Activated CD8-positive, alpha-beta memory T cell treated with anti-CD3 and anti-CD28 coated beads, Interleukin-2, amount 50 U/mL, for 24 hours (primary cell): Measurements from ENCODE around the gene SLC22A3.
"Not testable (repeated sequence)": the region's sequence is repeated elsewhere in the genome, so short reads cannot be mapped to it uniquely, and the experiment has no call there.

Source experiments
- DNase-seq: peaks from one replicate; pipeline ENCODE4 v3.0.0-alpha.2; 2020; ENCODE audit errors: extremely low read depth

SLC22A3 gene

DNA sequence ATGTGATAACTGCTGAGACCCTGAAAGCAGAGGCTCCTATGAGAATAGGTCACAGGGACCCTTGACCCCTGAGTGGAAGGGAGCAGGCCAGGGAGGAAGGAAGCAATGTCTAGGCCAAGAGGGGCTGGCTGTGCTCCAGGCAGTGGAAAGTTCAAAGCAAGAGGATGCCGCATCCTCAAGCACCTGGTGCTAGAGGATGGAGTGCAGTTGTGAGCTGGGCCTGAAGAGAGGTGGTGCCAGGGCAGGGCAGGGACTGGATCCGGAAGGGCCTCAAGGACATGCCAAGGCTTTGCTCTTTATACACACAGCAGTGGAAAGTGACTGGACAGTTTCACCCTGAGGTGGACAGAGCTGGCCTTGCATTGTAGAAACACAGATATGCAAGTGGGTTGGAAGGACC, 97.0 kb downstream of the SLC22A3 start:
- no peak for DNase-seq

DNA sequence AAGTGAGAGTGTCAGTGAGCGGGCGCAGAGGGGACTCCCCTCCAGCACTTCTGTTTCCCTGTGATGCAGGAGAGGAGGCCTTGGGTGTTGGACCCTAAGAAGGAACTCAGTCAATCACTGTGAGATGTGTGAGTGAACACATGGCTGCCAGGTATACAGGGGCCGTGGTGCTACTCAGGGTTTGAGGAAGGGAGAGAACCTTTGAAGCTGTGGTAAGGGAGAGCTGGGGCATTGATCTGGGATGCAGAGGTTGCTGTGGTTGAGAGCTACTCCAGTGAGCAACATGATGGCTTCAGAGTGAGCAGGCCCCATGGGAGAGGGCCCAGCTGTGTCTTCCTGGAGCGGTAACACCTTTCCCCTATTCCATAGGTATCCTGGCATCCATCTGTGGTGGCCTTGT, 99.2 kb downstream of the SLC22A3 start:
- DNase-seq = no peak

DNA sequence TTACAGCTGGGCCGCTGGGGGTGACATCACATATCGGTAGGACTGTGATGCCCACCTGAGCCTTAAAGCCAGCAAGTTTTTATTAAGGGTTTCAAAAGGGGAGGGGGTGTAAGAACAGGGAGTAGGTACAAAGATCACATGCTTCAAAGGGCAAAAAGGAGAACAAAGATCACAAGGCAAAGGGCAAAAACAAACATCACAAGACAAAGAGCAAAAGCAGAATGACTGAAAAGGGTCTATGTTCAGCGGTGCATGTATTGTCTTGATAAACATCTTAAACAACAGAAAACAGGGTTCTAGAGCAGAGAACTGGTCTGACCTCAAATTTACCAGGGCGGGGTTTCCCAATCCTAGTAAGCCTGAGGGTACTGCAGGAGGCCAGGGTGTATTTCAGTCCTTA, 101.6 kb downstream of the SLC22A3 start:
- not testable (repeated sequence) for DNase-seq

DNA sequence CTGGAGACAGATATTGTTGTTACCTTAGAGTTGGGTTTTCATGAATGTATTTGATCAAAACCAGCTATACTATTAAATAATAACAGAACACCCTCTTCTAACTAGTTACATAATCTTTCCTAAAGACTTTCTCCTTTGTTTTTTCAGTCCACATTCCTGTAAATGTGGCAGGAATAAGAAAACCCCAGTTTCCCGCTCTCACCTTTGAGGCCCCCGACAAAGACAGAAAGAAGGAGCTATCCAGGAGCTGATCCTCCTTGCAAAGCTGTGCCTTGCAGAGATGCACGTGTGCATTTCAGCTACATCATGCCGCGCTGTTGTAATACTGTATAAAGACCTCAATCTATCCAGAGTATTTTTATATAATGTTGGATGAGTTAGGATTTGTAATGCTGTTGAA, 102.7 kb downstream of the SLC22A3 start:
- DNase-seq = no peak

- no peak for DNase-seq
These were observed 106.1 kb downstream of the SLC22A3 start for GRCh38 chr6:160454303-160454702.

- no peak for DNase-seq
These were observed 106.9 kb downstream of the SLC22A3 start for GRCh38 chr6:160455081-160455480.

DNA sequence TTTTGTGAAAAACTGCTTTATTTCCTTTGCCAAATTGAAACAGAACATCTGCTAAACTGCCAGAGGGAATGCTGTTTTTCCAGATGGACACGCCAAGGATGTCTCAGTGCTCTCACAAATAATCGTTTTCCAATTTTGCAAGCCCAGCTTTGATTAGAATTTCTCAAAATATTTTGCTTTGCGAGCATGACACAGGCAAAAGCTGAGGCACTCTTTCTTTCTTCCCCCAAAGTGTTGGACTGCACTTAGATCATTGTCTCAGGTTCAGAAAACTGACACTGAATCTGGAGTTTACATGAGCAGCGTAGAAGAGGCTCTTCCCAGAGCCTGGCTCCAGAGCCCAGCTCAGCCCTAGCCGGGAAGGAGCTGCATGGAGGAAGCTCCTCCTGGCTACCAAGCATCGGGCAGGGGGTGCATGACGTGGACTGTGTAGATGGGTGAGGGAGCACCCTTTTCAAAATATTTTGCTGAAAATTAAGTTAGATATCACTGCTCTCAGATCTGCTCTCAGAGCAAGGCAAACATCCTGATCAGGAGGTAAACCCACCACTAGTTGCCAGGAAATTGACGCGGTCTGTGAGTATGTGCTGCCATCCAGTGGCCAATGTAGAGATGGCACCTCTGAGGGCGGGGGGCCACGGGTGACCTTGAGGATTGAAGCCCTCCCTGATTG, 107.5 kb downstream of the SLC22A3 start:
- peak; percentile 36 for DNase-seq

GRCh38 chr6:160456214-160456546, 108.0 kb downstream of the SLC22A3 start:
- no peak for DNase-seq

DNA sequence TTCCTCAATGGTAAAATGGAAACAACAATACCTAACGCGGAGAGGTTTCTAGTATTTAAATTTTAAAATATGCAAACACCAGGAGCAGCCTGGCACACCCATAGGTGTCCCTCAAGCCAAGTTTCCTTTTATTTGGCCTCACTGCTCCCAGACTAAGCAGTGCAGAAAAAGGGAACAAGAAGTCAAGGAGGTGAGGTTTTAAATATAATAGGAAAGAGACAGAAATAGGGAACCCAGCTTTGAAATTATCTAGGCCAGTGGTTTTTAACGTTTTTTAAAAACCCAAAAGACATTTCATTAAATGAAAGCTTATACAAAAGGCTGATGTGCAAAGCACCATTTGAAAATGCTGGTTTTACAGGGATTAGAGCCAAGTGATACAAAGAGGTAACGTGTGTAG, 109.6 kb downstream of the SLC22A3 start:
- no peak for DNase-seq

DNA sequence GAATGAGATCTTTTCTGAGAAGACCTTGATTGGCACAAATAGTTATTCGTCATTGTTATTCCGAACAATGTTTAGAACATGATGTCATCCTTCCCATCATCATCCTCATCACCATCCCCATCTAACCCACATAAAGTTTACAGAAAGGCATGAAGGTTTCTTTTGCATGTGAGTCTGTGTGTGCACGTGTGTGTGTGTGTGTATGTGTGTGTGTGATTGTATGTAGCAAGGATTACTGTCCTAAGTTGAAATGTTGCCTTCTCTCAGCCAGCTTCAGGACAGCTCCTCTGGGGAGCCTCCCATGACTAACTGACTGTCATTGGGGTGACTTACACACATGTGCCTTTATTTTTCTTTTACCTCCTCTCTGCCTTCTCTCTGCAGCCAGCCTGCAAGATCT, 113.5 kb downstream of the SLC22A3 start:
- DNase-seq = no peak

DNA sequence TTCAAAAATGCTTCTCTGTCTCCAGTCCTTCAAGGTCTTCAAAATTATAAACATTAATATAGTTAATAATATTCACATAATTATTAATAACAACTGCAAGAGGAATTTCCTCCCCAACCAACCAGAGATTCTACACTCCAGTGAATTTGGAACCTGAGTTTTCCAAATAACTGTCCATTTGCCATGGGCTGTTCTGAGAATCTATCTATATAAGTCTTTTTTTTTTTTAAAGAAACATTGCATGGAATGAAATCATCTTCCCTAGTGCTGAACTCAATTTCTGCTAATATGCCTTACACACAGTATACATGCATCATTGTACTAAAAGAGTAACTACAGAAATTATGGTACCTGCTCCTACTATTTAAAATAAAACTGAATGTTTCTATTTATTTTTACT, 113.9 kb downstream of the SLC22A3 start:
- DNase-seq = no peak

DNA sequence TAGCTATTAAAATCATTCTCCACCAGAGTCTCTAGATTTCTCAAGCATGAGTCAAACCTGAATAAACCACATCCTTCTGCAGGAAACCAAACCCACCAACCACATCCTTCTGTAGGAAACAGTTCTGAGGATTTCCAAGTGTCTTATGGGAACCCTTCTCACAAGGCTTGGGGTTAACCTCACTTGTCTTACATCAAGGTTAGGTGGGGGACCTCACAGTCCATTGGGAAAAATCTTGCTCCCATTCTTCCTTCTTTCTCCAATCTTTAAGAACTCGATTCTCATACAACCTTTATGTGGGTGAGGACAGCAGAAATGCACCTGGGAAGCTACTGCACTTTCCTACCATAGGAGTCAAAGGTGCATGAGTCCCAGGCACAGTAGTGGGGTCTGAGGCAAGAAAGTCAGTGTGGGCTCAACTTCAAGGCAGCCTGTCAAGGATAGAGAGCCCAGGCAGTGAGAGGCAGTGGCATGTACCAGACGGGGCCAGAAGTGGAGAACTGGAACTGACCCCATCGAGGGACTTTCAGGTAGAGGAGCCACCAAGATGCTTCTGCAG, 114.5 kb downstream of the SLC22A3 start:
- DNase-seq = peak; percentile 23

DNA sequence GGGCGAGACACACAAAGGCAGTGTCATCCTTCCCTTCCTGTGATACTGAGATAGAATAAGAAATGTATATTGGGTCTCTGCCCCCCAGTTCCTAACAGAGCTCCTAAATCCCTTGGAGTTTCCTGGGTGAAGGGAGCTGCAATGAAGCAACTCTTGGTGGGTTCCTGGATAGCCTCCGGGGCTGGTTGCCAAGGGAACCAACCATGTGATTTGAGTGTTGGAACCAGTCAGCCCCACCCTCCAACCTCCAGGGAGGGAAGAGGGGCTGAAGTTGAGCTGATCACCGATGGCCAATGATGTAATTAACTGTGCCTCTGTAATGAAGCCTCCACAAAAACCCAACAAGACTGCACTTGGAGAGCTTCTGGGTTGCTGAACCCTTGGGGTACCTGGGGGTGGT, 116.6 kb downstream of the SLC22A3 start:
- no peak for DNase-seq

DNA sequence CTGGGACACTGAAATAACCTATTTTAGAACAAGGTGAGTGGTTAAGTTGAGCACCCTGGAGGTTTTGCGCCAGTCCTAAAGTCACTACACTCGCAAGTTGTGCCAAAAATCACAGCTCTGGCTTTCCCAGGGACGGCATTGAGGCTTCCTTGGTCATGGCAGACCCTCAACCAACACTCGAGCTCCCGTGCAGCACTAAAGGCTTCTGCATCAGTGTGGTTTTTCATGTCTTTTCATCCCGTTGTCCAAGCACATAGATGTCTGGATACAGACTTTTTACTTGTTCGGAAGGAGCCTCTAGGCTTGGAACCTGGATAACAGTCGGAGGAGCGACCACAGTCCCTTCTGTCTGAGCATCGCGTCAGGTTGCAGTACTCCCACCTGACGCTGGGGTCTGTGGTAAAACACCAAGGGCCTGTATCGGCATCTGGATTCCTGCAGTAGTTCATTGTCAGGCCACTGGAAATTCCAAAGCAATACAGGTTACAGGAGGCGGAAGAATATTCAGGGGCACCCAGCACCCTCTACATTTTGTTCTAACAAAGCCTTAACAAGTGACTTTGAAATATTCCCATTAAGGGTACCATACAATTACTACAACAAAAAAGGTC, 119.2 kb downstream of the SLC22A3 start:
- not testable (repeated sequence) for DNase-seq

DNA sequence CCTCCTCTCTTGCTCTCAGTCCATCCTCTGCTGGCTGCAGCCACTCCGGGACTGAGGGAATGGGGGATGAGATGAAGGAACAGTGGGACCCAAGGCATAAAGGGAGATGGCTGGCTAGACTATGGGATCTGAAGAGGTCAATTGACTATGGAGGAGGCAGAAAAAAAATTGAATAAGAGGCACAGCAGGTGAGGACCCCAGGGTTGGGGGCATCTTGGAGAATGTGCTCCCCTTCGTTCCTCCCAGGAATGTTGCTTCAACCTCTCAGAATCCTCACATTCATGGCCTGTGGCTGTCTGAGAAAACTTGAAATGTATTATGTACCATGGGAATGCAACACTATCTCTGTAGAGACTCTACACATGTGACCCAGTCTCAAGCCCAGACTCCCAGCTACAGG, 121.0 kb downstream of the SLC22A3 start:
- no peak for DNase-seq

DNA sequence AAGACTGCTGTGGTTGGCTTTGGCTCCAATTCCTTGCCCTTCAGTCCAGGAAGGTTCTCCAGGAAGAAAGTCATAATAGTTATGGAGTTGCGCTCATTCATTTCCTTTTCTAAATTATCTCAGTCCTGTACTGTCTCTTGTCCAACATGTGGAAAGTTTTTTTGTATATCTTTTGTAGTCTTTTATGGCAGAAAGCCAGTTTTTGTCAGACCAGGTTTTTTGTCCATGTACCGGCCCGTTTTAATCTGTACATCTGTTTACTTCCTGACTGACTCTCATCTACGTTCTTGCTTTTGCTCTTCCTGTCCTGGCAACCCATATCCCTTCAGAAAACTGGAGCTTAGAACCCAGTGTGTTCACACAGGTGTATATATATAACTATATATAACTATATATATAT, 127.9 kb downstream of the SLC22A3 start:
- not testable (repeated sequence) for DNase-seq

- DNase-seq = not testable (repeated sequence)
These were observed 128.9 kb downstream of the SLC22A3 start for GRCh38 chr6:160477072-160477471.

DNA sequence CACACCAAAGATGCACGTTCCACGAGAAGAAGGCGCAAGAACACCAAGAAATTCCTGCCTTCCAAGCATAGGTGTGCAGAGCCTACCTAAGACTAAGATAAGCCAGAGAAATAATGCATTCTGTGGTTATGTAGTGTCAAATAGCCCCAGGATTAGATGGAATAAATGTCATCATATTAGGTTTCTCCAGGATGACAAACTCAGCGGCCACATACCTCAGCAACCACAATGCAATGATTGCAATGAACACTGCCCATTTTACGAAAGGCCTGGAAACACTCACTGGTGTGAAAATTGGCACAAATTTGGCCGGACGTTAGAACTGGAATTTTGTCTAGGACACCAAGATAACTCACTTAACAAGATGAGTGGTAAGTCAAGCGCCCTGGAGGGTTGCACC, 129.7 kb downstream of the SLC22A3 start:
- no peak for DNase-seq

- DNase-seq = no peak
These were observed 138.9 kb downstream of the SLC22A3 start for GRCh38 chr6:160487116-160487515.

GRCh38 chr6:160489091-160489490, 140.9 kb downstream of the SLC22A3 start:
- no peak for DNase-seq

DNA sequence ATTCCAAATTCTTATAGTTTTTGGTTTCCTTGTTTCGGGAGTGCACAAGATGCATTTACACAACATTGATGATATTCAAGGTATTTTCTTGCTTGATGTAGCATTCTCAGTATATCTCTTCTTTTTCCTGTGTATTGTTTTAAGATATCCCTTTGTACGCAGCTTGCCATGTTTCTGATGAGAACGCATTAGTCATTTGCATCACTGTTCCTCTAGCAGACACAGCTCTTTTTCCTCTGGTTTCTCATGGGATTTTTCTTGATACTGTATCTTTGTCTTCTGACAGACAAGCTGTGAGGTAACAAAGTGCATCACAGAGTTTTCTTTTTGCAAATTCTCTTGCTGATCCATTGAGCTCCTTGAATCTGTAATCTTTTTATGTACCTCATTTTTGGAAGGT, 146.4 kb downstream of the SLC22A3 start:
- DNase-seq = no peak

GRCh38 chr6:160500639-160501038, 152.5 kb downstream of the SLC22A3 start:
- DNase-seq = no peak
